Stimulated activated CD4-positive, alpha-beta T cell treated with anti-CD3 and anti-CD28 coated beads, Interleukin-1b, Interleukin-23, amount 100 ng/mL, for 1 hour (primary cell): ENCODE measurements around the gene GMPR2.

ENCODE experiments used
- DNase-seq, 2 donors: peaks; one replicate each; pipeline ENCODE4 v3.0.0-alpha.2; 2020; ENCODE audit warnings: low read depth in 2 of 2

The GMPR2 gene

DNA sequence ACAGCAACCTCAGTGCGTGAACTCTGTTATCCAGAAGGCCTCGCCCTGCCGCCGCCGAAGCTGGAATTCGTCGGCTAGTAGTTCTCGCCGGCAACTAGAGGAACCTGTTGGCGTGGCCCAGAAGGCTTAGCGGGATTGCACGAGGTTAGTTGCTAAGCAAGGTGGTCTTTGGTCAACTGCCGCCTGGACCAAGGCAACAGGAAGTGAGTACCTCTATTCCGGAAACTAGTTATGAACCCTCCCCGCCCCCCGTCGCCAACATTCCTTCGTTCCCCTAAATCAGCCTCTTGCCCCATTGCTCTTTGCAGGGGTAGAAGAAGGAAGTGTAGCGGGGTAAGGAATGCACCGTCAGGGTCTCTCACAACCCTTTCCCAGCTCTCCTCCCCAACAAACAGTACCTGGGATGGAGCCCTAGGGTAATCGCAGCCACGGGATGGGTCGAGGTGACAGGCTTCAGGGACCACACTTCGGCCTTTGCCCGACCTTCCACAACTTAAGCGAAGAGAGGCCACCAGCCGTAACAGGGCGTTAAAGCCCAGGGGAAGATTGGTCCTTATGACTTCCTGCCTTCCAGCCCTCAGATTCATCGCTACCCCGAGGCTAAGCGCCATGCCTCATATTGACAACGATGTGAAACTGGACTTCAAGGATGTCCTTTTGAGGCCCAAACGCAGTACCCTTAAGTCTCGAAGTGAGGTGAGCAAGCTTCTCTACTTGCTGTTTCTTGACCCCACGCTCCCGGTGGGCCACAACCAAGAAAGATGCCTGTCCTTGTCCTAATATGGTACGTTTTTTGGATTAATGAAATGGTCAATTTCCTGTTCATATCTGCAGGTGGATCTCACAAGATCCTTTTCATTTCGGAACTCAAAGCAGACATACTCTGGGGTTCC, at the start of gene GMPR2:
GMPR2 (plus strand) TSS at position 285 of the 893 bp plus-strand sequence; CDS start at position 610, 325 bp downstream.
- DNase-seq: no peak

- no peak for DNase-seq
Observed at GRCh38 chr14:24183014-24183481, 49.7 kb upstream of the GMPR2 start.

GRCh38 chr14:24184104-24184970, 48.4 kb upstream of the GMPR2 start:
- DNase-seq: no peak

- no peak for DNase-seq
Observed at GRCh38 chr14:24185026-24185425, 47.7 kb upstream of the GMPR2 start.

DNA sequence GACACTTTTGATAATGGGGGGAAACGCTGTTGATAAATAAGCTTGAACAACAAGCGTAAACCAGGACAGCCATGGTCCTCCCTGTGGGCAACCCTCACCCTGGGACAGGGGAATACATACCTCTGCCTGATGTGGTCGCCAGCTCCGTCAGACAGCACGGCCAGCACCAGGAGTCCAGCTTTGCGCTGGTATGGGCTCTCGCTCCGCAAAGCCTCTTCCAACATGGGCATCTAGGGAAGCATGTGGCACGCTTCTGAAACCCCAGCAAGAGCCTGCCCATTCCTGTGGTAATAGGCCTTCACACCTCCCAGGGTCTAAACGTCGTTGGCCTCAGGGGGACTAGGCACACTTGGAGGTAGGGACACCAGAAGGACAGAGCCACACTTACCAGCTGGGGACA, 47.0 kb upstream of the GMPR2 start:
- DNase-seq: no peak

GRCh38 chr14:24186831-24187538, 45.7 kb upstream of the GMPR2 start:
- no peak for DNase-seq

GRCh38 chr14:24187539-24187915, 45.2 kb upstream of the GMPR2 start:
- no peak for DNase-seq

- DNase-seq: peak; percentile 82 to 87
Observed at GRCh38 chr14:24188251-24189058, 44.3 kb upstream of the GMPR2 start, which contains the start of gene IPO4. Gene IPO4 (minus strand): TSS chr14:24188816. CDS start chr14:24188787, 29 bp downstream.

- DNase-seq: no peak
Observed at GRCh38 chr14:24189059-24189375, 43.7 kb upstream of the GMPR2 start.

- no peak for DNase-seq
Observed at GRCh38 chr14:24189460-24189859, 43.3 kb upstream of the GMPR2 start.

GRCh38 chr14:24190416-24190815, 42.3 kb upstream of the GMPR2 start:
- no peak for DNase-seq

DNA sequence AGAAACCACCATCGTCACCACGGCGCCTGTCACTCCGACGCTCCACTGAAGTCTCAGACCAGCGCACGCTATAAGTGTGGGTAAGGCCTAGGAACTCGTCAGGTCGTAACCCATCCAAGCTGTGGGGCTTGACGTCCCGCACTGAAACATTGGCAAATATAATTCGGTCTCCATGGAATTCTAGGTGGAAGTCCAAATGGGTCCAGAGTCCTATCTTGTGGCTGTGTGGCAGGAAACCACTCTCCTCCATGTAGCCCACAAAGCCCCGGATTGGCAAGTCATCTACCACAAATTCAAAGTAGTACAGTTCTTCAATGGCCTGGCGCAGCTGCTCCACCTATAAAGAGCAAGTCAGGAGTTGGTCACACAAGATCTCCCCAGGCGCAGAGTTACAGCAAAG, 39.8 kb upstream of the GMPR2 start:
- DNase-seq: no peak

GRCh38 chr14:24194186-24194872, 38.4 kb upstream of the GMPR2 start:
- DNase-seq: no peak

- no peak for DNase-seq
Observed at GRCh38 chr14:24194873-24195185, 37.9 kb upstream of the GMPR2 start.

GRCh38 chr14:24195186-24196070, 37.3 kb upstream of the GMPR2 start, which contains the start of gene TM9SF1:
Gene TM9SF1 (minus strand): TSS chr14:24195441. CDS start chr14:24195019, 422 bp downstream.
- peak; percentile 68 for DNase-seq

DNA sequence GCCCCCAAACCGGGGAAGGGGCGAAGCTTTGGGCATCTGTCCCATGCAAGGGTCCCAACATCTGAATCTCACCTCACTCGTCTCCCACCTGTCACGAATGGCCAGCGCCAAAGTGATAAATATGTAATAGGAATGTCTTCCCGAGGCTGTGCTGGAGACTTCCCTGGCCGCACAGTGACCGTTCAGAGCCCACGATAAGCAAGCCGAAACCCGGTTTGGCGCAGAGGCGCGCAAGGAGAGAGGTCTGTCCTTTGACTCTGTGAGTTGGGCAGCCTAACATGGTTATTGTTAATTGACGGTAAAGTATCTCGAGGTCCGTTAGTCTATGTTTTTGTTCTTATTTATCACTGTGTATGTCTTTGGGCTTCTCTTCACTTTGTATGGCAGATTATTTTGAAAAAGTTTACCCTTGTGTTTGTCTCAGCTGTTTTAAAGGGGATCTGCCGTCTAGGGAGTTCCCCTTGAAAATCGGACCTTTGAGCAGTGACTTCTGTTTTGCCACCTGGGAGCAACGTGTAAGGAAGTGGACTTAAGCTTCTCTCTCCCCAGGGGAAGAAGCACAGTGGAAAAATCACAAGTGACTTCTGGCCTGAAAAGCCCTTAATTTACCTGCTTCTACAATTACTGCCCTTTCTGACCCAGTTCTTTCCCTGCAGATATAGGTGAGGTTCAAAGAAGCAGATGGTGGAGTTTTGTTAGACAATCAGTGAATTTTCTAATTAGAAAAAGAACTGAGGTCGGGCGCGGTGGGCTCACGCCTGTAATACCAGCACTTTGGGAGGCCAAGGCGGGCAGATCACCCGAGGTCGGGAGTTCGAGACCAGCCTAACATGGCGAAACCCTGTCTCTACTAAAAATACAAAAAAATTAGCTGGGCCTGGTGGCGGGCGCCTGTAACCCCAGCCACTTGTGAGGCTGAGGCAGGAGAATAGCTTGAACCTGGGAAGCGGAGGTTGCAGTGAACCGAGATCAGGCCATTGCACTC, 36.4 kb upstream of the GMPR2 start:
- no peak for DNase-seq

- DNase-seq: no peak
Observed at GRCh38 chr14:24197056-24197450, 35.7 kb upstream of the GMPR2 start.

GRCh38 chr14:24198814-24199524, 33.8 kb upstream of the GMPR2 start:
- no peak for DNase-seq
